Adipose tissue (tissue), 3 donors: Measurements from ENCODE around the gene POLR3E. TPM values are rescaled to one million over a fixed set of nuclear protein-coding genes. Genes with fewer than 3 reads are reported as not detected.

ENCODE experiments used
- H3K27ac ChIP-seq: one replicate; pipeline ENCODE4 v1.5.1; 2013; ENCODE audit warnings: low read depth, low read length
- WGBS, 3 donors: extraction: QIAGEN DNeasy Blood & Tissue Kit; methylation state at CpG; one replicate each; pipeline ENCODE4 v1.1.7; 2013; 5-methylcytosine and 5-hydroxymethylcytosine counted together
- polyA plus RNA-seq, 3 donors: library from polyadenylated mRNA; stranded (reverse); fragments of 200-250 nt; gene quantifications; one replicate each; pipeline ENCODE4 v1.2.3, GENCODE V29; 2013
- donor health status: healthy with polysubstance abuse.
- donor health status: Bipolar disorder and iron deficiency.
- donor health status: healthy.

Gene POLR3E
- polyA plus RNA-seq, 3 donors: 19.1 to 29.3 (median 24.3) TPM

DNA sequence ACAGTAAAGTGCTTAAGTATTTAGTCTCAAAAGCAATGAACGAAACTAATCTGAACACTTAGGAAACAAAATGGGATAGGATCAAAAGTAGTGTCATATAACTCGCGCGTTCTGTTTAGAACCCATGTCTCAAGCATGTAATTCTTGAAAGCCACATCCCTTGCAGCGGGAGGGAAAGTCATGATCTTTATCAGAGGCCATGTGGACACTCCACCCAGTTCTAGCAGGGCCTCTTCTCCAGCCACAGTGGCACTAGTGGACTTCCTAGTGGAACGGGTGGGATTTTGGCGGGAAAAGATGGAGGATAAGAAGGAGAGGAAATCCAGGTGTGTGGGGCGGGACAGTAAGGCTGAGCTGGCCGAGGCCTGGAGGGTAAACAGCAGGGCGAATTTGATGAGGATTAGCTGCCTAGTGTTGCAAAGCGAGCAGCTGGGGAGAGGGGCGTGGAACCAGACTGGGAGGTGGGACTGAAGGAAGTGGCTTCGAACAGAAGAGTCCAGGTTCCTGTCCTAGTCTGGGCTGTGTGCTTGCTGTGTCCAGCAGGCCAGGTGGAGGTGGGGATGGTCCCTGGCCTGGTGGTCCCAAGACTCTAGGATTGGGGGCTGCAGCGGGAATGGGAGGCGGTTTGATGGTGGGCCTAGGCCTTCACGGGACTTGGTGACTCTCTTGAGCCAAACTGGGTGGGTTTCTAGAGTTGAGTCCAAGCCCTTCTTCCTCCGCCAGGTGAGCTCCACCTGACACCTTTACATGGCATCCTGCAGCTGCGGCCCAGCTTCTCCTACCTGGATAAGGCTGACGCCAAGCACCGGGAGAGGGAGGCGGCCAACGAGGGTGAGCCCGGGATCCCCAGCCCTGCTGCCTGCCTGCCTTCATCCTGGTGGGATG lies 15.9 kb downstream of the POLR3E start:
- H3K27ac ChIP-seq: no peak overlapping the region
- WGBS, 3 donors: 91 to 92% (median 91%) methylated on average over 23 of the region's 23 CpGs

- WGBS, 3 donors: 94 to 96% (median 95%) methylated on average over 10 of the region's 10 CpGs
- no peak overlapping the region for H3K27ac ChIP-seq
Measured at GRCh38 chr16:22313876-22314470, 16.8 kb downstream of the POLR3E start.

- WGBS, 3 donors: 83 to 89% (median 89%) methylated on average over 36 to 37 of the region's 37 CpGs
- no peak overlapping the region for H3K27ac ChIP-seq
Measured at GRCh38 chr16:22314661-22315626, 17.7 kb downstream of the POLR3E start.

DNA sequence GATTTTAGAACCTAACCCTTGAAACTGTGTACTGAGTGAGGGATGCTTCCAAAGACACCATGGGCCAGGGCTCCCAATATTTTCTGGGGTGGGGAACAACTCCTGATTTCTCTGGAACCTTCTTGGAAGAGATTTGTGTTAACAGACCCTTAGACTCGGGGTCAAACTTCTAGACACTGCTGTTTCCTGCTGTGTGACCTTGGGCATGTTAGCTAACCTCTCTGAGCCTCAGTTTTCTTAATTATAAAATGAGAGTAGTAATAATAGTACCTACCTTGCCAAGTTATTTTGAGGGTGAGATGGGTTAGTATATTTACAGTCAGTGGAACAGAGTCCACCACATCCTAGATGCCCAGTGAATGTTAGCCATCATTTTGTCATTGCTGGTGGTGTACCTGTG lies 18.8 kb downstream of the POLR3E start:
- no peak overlapping the region for H3K27ac ChIP-seq
- WGBS, 3 donors: 59 to 96% (median 94%) methylated on average over 1 of the region's 1 CpG

- no peak overlapping the region for H3K27ac ChIP-seq
- 85 to 90% (median 86%) methylated on average over 9 of the region's 9 CpGs for WGBS, 3 donors
Measured at GRCh38 chr16:22316411-22316811, 19.2 kb downstream of the POLR3E start.

- H3K27ac ChIP-seq: no peak overlapping the region
- 78 to 92% (median 89%) methylated on average over 17 of the region's 17 CpGs for WGBS, 3 donors
Measured at GRCh38 chr16:22317001-22317530, 19.9 kb downstream of the POLR3E start.

DNA sequence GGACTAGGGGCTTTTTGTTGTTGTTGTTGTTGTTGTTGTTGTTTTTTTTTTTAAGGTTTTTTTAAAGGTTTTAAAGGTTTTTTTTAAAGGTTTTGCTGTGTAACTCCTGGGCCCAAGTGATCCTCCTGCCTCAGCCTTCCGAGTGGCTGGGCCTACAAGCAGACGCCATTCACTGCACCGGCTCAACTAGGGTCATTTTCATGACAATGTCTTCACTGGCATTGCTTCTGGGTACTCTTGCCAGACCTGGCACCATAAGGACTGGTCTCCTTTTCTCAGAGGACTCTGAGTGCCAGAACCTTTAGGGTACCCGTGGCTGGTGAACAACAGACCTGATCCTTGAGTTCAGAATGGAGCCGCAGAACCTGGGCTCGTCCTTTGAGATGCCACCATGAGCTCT lies 20.4 kb downstream of the POLR3E start:
- no peak overlapping the region for H3K27ac ChIP-seq
- 91 to 92% (median 92%) methylated on average over 6 of the region's 6 CpGs for WGBS, 3 donors

DNA sequence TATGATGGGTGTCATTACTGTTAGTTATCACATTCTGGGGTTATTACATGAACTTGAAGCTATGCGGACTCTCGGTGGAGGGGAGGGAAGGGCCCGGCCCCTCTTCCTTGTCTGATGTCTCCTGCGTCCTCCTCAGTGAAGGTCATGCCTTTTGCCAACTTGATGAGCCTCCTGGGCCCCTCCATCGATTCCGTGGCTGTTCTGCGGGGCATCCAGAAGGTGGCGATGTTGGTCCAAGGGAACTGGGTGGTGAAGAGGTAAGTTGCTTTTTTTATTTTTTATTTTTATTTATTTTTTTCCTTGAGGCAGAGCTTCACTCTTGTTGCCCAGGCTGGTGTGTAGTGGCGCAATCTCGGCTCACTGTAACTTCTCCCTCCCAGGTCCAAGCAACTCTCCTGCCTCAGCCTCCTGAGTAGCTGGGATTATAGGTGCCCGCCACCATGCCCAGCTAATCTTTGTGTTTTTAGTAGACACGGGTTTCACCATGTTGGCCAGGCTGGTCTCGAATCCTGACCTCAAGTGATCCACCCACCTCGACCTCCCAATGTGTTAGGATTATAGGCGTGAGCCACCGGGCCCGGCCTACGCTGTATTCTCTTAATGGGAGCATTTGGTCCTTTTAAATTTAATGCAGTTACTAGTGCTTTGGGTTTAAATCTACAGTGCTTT lies 21.6 kb downstream of the POLR3E start:
- 70 to 84% (median 82%) methylated on average over 18 of the region's 18 CpGs for WGBS, 3 donors
- H3K27ac ChIP-seq: no peak overlapping the region

DNA sequence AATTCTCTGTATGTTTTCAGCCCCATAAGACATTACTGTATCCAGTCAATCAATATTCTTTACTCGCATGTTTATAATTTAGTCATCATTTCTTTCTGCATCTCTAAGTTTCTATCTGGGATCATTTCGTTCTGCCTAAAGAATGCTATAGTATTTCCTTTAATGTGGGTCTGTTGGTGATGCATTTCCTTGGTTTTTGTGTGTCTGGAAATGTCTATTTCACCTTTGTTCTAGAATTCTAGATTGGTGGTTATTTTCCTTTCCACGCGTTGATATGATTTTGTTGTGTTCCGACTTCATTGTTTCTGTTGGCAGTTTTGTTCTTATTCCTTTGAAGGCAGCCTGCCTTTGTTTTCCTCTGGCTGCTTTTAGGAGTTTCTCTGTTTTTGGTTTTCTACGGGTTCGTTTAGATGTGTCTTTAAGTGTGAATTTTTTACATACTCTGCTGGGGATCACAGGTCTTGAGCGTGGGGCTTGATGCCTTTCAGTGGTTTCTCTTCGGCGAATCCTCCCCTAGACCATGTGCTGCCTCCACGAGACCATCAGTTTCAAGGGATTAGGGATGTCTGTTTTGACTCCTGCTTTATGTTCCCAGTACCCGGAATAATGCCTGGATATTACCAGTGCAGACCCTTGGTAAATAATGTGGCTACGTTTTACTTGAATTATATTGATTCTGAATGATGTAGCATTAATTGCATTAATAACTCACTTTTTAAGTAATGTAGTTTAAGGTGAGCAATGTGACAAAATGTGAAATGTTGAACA lies 23.5 kb downstream of the POLR3E start:
- H3K27ac ChIP-seq: no peak overlapping the region
- WGBS, 3 donors: 73 to 82% (median 81%) methylated on average over 13 of the region's 13 CpGs

- WGBS, 3 donors: 50% methylated on average over 16 of the region's 16 CpGs
- no peak overlapping the region for H3K27ac ChIP-seq
Measured at GRCh38 chr16:22321340-22322001, 24.3 kb downstream of the POLR3E start.

GRCh38 chr16:22322021-22322471 lies 24.8 kb downstream of the POLR3E start:
- no peak overlapping the region for H3K27ac ChIP-seq
- 73 to 95% (median 93%) methylated on average over 11 of the region's 11 CpGs for WGBS, 3 donors

DNA sequence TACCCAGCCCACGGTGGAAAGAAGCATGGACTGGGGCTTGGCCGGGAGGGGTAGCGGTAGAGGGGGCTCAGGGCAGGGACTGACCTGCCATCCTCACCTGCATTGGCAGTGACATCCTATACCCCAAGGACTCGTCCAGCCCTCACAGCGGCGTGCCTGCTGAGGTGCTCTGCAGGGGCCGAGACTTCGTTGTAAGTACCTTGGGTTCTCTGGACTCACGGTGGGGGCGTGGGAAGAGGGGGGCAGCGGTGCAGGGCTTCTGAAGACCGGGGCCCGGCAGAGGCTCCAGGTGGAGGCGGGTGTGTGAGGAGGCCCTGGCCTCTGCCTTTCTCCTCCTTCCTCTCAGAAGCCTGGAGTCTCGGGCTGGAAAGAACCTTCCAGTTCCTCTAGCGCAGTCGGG lies 25.5 kb downstream of the POLR3E start:
- no peak overlapping the region for H3K27ac ChIP-seq
- 94 to 96% (median 95%) methylated on average over 17 of the region's 17 CpGs for WGBS, 3 donors

- WGBS, 3 donors: 91% methylated on average over 12 of the region's 12 CpGs
Measured at GRCh38 chr16:22323173-22323958, 26.2 kb downstream of the POLR3E start.

DNA sequence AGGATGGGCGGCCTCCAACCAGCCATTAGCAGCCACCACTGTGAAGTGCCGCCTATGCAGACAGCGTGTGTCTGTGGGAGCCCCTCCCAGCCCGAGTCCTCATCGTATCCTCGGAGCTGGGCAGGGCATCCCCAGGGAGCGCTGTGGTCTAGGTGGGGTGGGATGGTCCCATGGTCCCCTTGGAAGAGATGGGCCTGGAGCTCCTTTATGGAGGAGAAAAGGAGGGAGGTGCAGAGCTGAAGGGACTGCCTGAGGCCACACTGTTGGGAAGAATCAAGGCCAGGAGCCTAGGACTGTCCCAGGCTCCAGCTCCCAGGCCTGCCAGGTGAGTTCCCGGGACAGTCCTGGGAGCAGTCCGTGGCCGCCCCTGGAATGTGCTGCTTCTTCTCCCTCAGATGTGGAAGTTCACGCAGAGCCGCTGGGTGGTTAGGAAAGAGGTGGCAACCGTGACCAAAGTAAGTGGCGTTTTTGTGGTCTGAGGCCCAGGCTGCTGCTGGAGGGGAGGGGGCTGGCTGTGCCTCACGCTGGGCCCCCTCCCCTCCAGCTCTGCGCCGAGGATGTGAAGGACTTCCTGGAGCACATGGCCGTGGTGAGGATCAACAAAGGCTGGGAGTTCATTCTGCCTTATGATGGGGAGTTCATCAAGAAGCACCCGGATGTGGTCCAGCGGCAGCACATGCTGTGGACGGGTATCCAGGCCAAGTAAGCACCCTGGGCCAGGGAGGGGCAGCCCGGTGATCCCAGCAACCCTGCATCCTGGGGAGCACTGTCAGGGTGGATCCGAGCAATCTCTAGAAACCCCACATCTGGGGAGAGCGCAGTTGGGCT lies 27.0 kb downstream of the POLR3E start:
- H3K27ac ChIP-seq: no peak overlapping the region
- WGBS, 3 donors: 83 to 87% (median 86%) methylated on average over 24 of the region's 24 CpGs

More at GRCh38 chr16:22323173-22323958, 26.2 kb downstream of the POLR3E start:
- H3K27ac ChIP-seq: no peak overlapping the region
